ENCODE results near the gene MRPS5.

DNA sequence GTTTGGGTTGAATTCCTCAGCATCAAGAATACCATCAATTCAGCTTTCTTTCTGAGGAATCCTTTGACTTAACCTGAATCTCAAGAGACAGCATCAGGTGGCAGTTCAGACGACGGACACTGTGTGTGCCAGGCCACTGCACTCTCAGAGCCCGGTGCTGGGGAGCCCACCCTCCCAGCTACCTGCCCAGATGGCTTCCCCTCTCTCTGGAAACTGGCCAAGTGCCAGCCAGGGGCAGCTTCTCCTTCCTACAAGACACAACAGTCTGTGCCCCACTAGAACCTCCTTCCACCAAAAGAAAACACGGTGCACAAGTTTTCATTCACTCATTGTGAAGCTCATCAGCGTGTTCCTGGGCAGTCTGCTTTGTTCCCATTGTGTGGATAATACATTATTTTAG lies 67.6 kb downstream of the MRPS5 start:
- TF ChIP-seq, protein P1, sequence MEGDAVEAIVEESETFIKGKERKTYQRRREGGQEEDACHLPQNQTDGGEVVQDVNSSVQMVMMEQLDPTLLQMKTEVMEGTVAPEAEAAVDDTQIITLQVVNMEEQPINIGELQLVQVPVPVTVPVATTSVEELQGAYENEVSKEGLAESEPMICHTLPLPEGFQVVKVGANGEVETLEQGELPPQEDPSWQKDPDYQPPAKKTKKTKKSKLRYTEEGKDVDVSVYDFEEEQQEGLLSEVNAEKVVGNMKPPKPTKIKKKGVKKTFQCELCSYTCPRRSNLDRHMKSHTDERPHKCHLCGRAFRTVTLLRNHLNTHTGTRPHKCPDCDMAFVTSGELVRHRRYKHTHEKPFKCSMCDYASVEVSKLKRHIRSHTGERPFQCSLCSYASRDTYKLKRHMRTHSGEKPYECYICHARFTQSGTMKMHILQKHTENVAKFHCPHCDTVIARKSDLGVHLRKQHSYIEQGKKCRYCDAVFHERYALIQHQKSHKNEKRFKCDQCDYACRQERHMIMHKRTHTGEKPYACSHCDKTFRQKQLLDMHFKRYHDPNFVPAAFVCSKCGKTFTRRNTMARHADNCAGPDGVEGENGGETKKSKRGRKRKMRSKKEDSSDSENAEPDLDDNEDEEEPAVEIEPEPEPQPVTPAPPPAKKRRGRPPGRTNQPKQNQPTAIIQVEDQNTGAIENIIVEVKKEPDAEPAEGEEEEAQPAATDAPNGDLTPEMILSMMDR (IDR thresholded peaks at IDR 0.05; ENCODE audit: low read depth, low read length), result no peak
- TF ChIP-seq POLR2A (IDR thresholded peaks at IDR 0.05; ENCODE audit: extremely low read depth, insufficient read length) (no peak), MYC (IDR thresholded peaks at IDR 0.05; ENCODE audit: low read depth, low read length) (no peak)
- TF ChIP-seq, protein P2, sequence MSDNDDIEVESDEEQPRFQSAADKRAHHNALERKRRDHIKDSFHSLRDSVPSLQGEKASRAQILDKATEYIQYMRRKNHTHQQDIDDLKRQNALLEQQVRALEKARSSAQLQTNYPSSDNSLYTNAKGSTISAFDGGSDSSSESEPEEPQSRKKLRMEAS (IDR thresholded peaks at IDR 0.05; ENCODE audit: low read depth, low read length), result no peak
